Colonic mucosa (tissue), 4 donors: Measurements from ENCODE around the gene RPL11. TPM values are rescaled to one million over a fixed set of nuclear protein-coding genes. Genes with fewer than 3 reads are reported as not detected.

ENCODE experiments used
- DNase-seq: peaks from one replicate; pipeline ENCODE4 v3.0.0-alpha.2; 2020
- H3K27ac ChIP-seq: fragments of 200-600 bp; one replicate; pipeline ENCODE4 v1.8.0; 2021
- H3K27me3 ChIP-seq: fragments of 200-600 bp; one replicate; pipeline ENCODE4 v1.8.0; 2021
- H3K36me3 ChIP-seq: fragments of 200-600 bp; one replicate; pipeline ENCODE4 v1.8.0; 2021
- H3K4me1 ChIP-seq: fragments of 200-600 bp; one replicate; pipeline ENCODE4 v1.8.0; 2021; ENCODE audit warnings: mild to moderate bottlenecking
- H3K4me3 ChIP-seq: fragments of 200-600 bp; one replicate; pipeline ENCODE4 v1.8.0; 2021
- H3K9ac ChIP-seq, 2 donors: one replicate each; pipeline ENCODE4 v1.7.0; 2013; ENCODE audit warnings: control low read depth in 2 of 2, low read depth in 2 of 2, low read length in 2 of 2
- H3K9me3 ChIP-seq: fragments of 200-600 bp; one replicate; pipeline ENCODE4 v1.8.0; 2021
- CTCF ChIP-seq: fragments of 200-600 bp; IDR thresholded peaks from one replicate; pipeline ENCODE4 v1.8.0; 2022; ENCODE audit warnings: antibody characterized with exemption, mild to moderate bottlenecking
- intact Hi-C: fragments of 100-400 bp; cut with DNase I; formaldehyde crosslinking; loops from one replicate; pipeline ENCODE4 v1.14.1; 2022
- total RNA-seq, 2 donors: library from RNA; stranded (reverse); fragmentation: NEBNext Ultra II Directional in 1 of 2; extraction: Animal tissue kit (Norgen Biotek cat#: 25700) in 1 of 2; gene quantifications; one replicate each; pipeline ENCODE4 v1.2.1, GENCODE V29; 2021
- donor health status: healthy.
- donor health status: DM: no; HTN: no; CAD: no.
- donor health status: DM: no; HTN: no; CAD: no.

The RPL11 gene
- total RNA-seq, 2 donors from 2014 or later, result 871 to 897 TPM

- Histone ChIP-seq H3K4me1 (no peaks in the 10 kb centered on the region), H3K27me3 (no peaks in the 10 kb centered on the region), H3K9ac (no peak overlapping the region), H3K4me3 (no peak overlapping the region), H3K9me3 (no peaks in the 10 kb centered on the region), H3K36me3 (no peaks in the 10 kb centered on the region), H3K27ac (no peak overlapping the region)
- TF ChIP-seq CTCF, result no peak
- intact Hi-C loops, result no loop called here
- DNase-seq, result no peak
Observed at GRCh38 chr1:23709229-23709628, 17.6 kb downstream of the RPL11 start.

GRCh38 chr1:23718482-23718881 is 26.9 kb downstream of the RPL11 start:
- intact Hi-C loops, result no loop called here
- Histone ChIP-seq H3K4me3 (no peak overlapping the region), H3K27me3 (no peaks in the 10 kb centered on the region), H3K9me3 (no peaks in the 10 kb centered on the region), H3K4me1 (no peaks in the 10 kb centered on the region), H3K27ac (no peak overlapping the region), H3K36me3 (no peaks in the 10 kb centered on the region), H3K9ac (no peak overlapping the region)
- DNase-seq, result no peak
- peak; percentile 43 for TF ChIP-seq CTCF

GRCh38 chr1:23719162-23719820 is 27.7 kb downstream of the RPL11 start:
- H3K27me3 ChIP-seq, result no peaks in the 10 kb centered on the region
- no peaks in the 10 kb centered on the region for H3K36me3 ChIP-seq
- no peak for DNase-seq
- no peak overlapping the region for H3K4me3 ChIP-seq
- no peak for TF ChIP-seq CTCF
- H3K4me1 ChIP-seq, result no peaks in the 10 kb centered on the region
- no peak overlapping the region for H3K27ac ChIP-seq
- H3K9ac ChIP-seq, result no peak overlapping the region
- intact Hi-C loops, result no loop called here
- no peaks in the 10 kb centered on the region for H3K9me3 ChIP-seq

GRCh38 chr1:23720256-23720995 is 28.8 kb downstream of the RPL11 start:
- Histone ChIP-seq H3K9ac (peak overlapping the region in 1 of 2 donors; percentile 2), H3K9me3 (no peaks in the 10 kb centered on the region), H3K4me3 (no peak overlapping the region), H3K27me3 (no peaks in the 10 kb centered on the region), H3K36me3 (no peaks in the 10 kb centered on the region), H3K4me1 (no peaks in the 10 kb centered on the region), H3K27ac (no peak overlapping the region)
- intact Hi-C loops, result no loop called here
- no peak for DNase-seq
- no peak for TF ChIP-seq CTCF

- Histone ChIP-seq H3K9me3 (no peaks in the 10 kb centered on the region), H3K27ac (no peak overlapping the region), H3K27me3 (no peaks in the 10 kb centered on the region), H3K4me3 (no peak overlapping the region), H3K36me3 (no peaks in the 10 kb centered on the region), H3K9ac (no peak overlapping the region), H3K4me1 (peaks cover 7% of the 10 kb centered on the region)
- no peak for TF ChIP-seq CTCF
- no peak for DNase-seq
- intact Hi-C loops, result no loop called here
Observed at GRCh38 chr1:23722652-23723051, 31.0 kb downstream of the RPL11 start.
